SK-N-SH treated with all-trans-retinoic acid at 6 μM for 48 hours (cell line): Measurements from ENCODE around the gene DHX58.

Experiments
- ATAC-seq: fragments of 200-7000 bp; cut with Tn5 transposase; 3 replicates; pipeline ENCODE4 v1.9.1; 2020; ENCODE audit warnings: mild to moderate bottlenecking, moderate library complexity
- ARNTL ChIP-seq: fragments of 450-650 bp; formaldehyde crosslinking; IDR thresholded peaks from 2 replicates; pipeline ENCODE4 v1.5.0; 2020; ENCODE audit warnings: low read depth, mild to moderate bottlenecking, moderate library complexity, borderline replicate concordance
- BACH2 ChIP-seq: fragments of 250-450 bp; sonication (Bioruptor Pico); IDR thresholded peaks from 2 replicates; pipeline ENCODE4 v1.9.0; 2021; ENCODE audit warnings: mild to moderate bottlenecking, borderline replicate concordance
- CREB5 ChIP-seq: fragments of 250-450 bp; sonication (Bioruptor Pico); IDR thresholded peaks from 2 replicates; pipeline ENCODE4 v1.5.1; 2020; ENCODE audit warnings: low read depth, mild to moderate bottlenecking, moderate library complexity
- CSRNP3 ChIP-seq: fragments of 250-450 bp; sonication (Bioruptor Pico); IDR thresholded peaks from 2 replicates; pipeline ENCODE4 v1.5.1; 2021; ENCODE audit warnings: mild to moderate bottlenecking, moderate library complexity
- ESRRG ChIP-seq: fragments of 250-450 bp; sonication (Bioruptor Pico); IDR thresholded peaks from 2 replicates; pipeline ENCODE4 v1.6.1; 2021; ENCODE audit warnings: mild to moderate bottlenecking
- GLIS3 ChIP-seq: fragments of 250-450 bp; sonication (Bioruptor Pico); IDR thresholded peaks from 2 replicates; pipeline ENCODE4 v1.5.0; 2020; ENCODE audit warnings: mild to moderate bottlenecking, moderate library complexity
- ISL1 ChIP-seq: fragments of 250-450 bp; sonication (Bioruptor Pico); IDR thresholded peaks from 2 replicates; pipeline ENCODE4 v2.1.2; 2022; ENCODE audit warnings: mild to moderate bottlenecking, moderate library complexity
- OSR1 ChIP-seq: fragments of 250-450 bp; sonication (Bioruptor Pico); IDR thresholded peaks from 2 replicates; pipeline ENCODE4 v1.8.0; 2022; ENCODE audit warnings: moderate library complexity, mild to moderate bottlenecking, inconsistent platforms
- PATZ1 ChIP-seq: fragments of 250-450 bp; sonication (Bioruptor Pico); IDR thresholded peaks from 2 replicates; pipeline ENCODE4 v1.8.0; 2020; ENCODE audit warnings: mild to moderate bottlenecking, moderate library complexity, borderline replicate concordance
- POU6F1 ChIP-seq: fragments of 250-450 bp; sonication (Bioruptor Pico); IDR thresholded peaks from 2 replicates; pipeline ENCODE4 v1.8.0; 2021; ENCODE audit warnings: low read depth, mild to moderate bottlenecking, moderate library complexity, borderline replicate concordance
- PPARA ChIP-seq: fragments of 250-450 bp; sonication (Bioruptor Pico); IDR thresholded peaks from 2 replicates; pipeline ENCODE4 v1.5.0; 2020; ENCODE audit warnings: mild to moderate bottlenecking, borderline replicate concordance
- RARB ChIP-seq: fragments of 250-450 bp; sonication (Bioruptor Pico); IDR thresholded peaks from 2 replicates; pipeline ENCODE4 v1.8.0; 2021; ENCODE audit warnings: mild to moderate bottlenecking, moderate library complexity
- SNAI2 ChIP-seq: fragments of 250-450 bp; sonication (Bioruptor Pico); IDR thresholded peaks from 2 replicates; pipeline ENCODE4 v1.5.0; 2020; ENCODE audit warnings: mild to moderate bottlenecking, moderate library complexity
- TCF4 ChIP-seq: fragments of 250-450 bp; sonication (Bioruptor Pico); IDR thresholded peaks from 2 replicates; pipeline ENCODE4 v1.8.0; 2021; ENCODE audit warnings: mild to moderate bottlenecking, moderate library complexity, borderline replicate concordance
- TOX ChIP-seq: fragments of 250-450 bp; sonication (Bioruptor Pico); IDR thresholded peaks from 2 replicates; pipeline ENCODE4 v1.8.0; 2021; ENCODE audit warnings: mild to moderate bottlenecking, moderate library complexity, borderline replicate concordance
- TSHZ2 ChIP-seq: fragments of 250-450 bp; sonication (Bioruptor Pico); IDR thresholded peaks from 2 replicates; pipeline ENCODE4 v1.5.0; 2020; ENCODE audit warnings: mild to moderate bottlenecking, moderate library complexity
- ZC3H10 ChIP-seq: fragments of 250-450 bp; sonication (Bioruptor Pico); IDR thresholded peaks from 2 replicates; pipeline ENCODE4 v1.5.1; 2021; ENCODE audit warnings: mild to moderate bottlenecking, moderate library complexity
- ZFP3 ChIP-seq: fragments of 250-450 bp; sonication (Bioruptor Pico); IDR thresholded peaks from 2 replicates; pipeline ENCODE4 v1.5.0; 2020; ENCODE audit warnings: mild to moderate bottlenecking, moderate library complexity
- ZFP30 ChIP-seq: fragments of 450-650 bp; formaldehyde crosslinking; IDR thresholded peaks from 2 replicates; pipeline ENCODE4 v1.5.0; 2022; ENCODE audit warnings: mild to moderate bottlenecking, moderate library complexity
- ZNF565 ChIP-seq: fragments of 450-650 bp; formaldehyde crosslinking; conservative IDR thresholded peaks from 2 replicates; pipeline ENCODE4 v1.5.0; 2020; ENCODE audit warnings: low read depth, mild to moderate bottlenecking, moderate library complexity
- ZNF70 ChIP-seq: fragments of 450-650 bp; formaldehyde crosslinking; IDR thresholded peaks from 2 replicates; pipeline ENCODE4 v1.5.0; 2020; ENCODE audit warnings: mild to moderate bottlenecking, moderate library complexity

The DHX58 gene

GRCh38 chr17:42067371-42068091, 45.0 kb downstream of the DHX58 start (continued):
- TF ChIP-seq PATZ1 (CRISPR knock-in tag) (no peak), ZC3H10 (no peak), GLIS3 (CRISPR knock-in tag) (no peak), ARNTL (CRISPR knock-in tag) (no peak), CSRNP3 (CRISPR knock-in tag) (no peak)
- TF ChIP-seq, all 23 proteins: peak for 0

GRCh38 chr17:42065201-42065600, 47.3 kb downstream of the DHX58 start:
- no peak for ATAC-seq
- TF ChIP-seq TCF4 (CRISPR knock-in tag) (no peak), ISL1 (CRISPR knock-in tag) (no peak), CREB5 (CRISPR knock-in tag) (no peak), BACH2 (CRISPR knock-in tag) (no peak), ZC3H10 (no peak), ESRRG (CRISPR knock-in tag) (no peak), PPARA (no peak), TSHZ2 (no peak), OSR1 (CRISPR knock-in tag) (no peak), ZFP30 (CRISPR knock-in tag) (no peak)

- ATAC-seq = no peak
- no peak for TF ChIP-seq ARNTL (CRISPR knock-in tag)
- no peak for TF ChIP-seq ZFP30 (CRISPR knock-in tag)
- TF ChIP-seq TOX (CRISPR knock-in tag) = no peak
- TF ChIP-seq PATZ1 (CRISPR knock-in tag) = no peak
- no peak for TF ChIP-seq CREB5 (CRISPR knock-in tag)
- no peak for TF ChIP-seq SNAI2 (CRISPR knock-in tag)
- TF ChIP-seq POU6F1 = no peak
- no peak for TF ChIP-seq ESRRG (CRISPR knock-in tag)
- TF ChIP-seq ZNF70 (CRISPR knock-in tag) = no peak
- TF ChIP-seq GLIS3 (CRISPR knock-in tag) = no peak
- TF ChIP-seq ZC3H10 = no peak
- no peak for TF ChIP-seq PPARA
- no peak for TF ChIP-seq ZFP3 (CRISPR knock-in tag)
- TF ChIP-seq ZNF565 (CRISPR knock-in tag) = no peak
- no peak for TF ChIP-seq RARB
- no peak for TF ChIP-seq CSRNP3 (CRISPR knock-in tag)
- no peak for TF ChIP-seq BACH2 (CRISPR knock-in tag)
- TF ChIP-seq TCF4 (CRISPR knock-in tag) = no peak
These were observed 49.8 kb downstream of the DHX58 start for GRCh38 chr17:42062681-42063080.
